BE2C (cell line): Measurements from ENCODE around the gene SNX2.

Experiments used
- DNase-seq: peaks from one replicate; pipeline ENCODE4 v3.0.0-alpha.2; 2020
- H3K27me3 ChIP-seq: fragments of 250-450 bp; sonication (Bioruptor Pico); 2 replicates; pipeline ENCODE4 v1.5.1; 2020; ENCODE audit warnings: mild to moderate bottlenecking
- H3K36me3 ChIP-seq: fragments of 250-450 bp; sonication (Bioruptor Pico); 2 replicates; pipeline ENCODE4 v1.5.1; 2020; ENCODE audit warnings: mild to moderate bottlenecking
- H3K4me1 ChIP-seq: fragments of 250-450 bp; sonication (Bioruptor Pico); 2 replicates; pipeline ENCODE4 v1.5.1; 2020
- H3K4me3 ChIP-seq: 2 replicates; pipeline ENCODE4 v1.5.1; 2011; ENCODE audit warnings: low read depth, low read length
- H3K9me3 ChIP-seq: fragments of 250-450 bp; sonication (Bioruptor Pico); 2 replicates; pipeline ENCODE4 v1.5.1; 2020
- CTCF ChIP-seq: IDR thresholded peaks from 2 replicates; pipeline ENCODE4 v1.5.1; 2012; ENCODE audit warnings: mild to moderate bottlenecking, low read depth, low read length

SNX2 gene

GRCh38 chr5:122738088-122738487 lies 36.8 kb upstream of the SNX2 start:
- Histone ChIP-seq H3K4me3 (no peak overlapping the region), H3K9me3 (no peaks in the 10 kb centered on the region), H3K4me1 (no peaks in the 10 kb centered on the region), H3K36me3 (no peaks in the 10 kb centered on the region), H3K27me3 (no peaks in the 10 kb centered on the region)
- no peak for TF ChIP-seq CTCF
- no peak for DNase-seq

DNA sequence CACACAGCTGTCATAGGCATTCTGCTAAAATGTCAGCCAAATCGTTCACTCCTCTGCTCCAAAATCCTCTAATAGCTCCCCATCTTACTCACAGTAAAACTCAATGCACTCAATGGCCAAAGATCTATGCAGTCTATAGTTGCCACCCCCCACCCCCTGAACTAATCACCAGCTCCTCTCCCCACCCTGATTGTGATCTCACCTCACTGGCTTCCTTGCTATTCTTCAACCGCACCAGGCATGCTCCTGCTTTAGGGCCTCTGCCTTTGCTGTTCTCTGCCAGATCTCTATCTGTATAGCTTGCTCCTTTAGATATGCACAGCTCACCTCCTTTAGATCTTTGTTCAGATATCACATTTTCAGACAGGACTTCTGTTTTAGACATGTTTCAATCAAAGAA lies 33.2 kb upstream of the SNX2 start:
- DNase-seq, result no peak
- no peaks in the 10 kb centered on the region for H3K36me3 ChIP-seq

DNA sequence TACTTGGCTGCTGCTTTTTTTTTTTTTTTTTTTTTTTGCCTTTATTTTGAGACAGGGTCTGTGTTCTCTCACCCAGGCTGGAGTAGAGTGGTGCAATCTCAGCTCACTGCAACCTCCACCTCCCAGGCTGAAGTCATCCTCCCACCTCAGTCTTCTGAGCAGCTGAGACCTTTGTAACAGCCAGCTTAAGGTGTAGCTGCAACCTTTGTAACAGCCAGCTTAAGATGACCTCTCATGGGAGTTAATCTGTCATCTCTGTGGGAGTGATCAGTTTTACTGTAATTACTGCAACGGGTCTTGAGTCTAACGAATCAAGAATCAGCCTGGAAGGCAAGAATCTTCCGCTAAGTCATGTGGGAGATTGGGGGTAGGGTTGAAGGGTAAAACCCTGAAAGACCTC lies 31.6 kb upstream of the SNX2 start:
- TF ChIP-seq CTCF, result no peak
- Histone ChIP-seq H3K4me3 (no peak overlapping the region), H3K27me3 (0 out of 2 replicates have a peak, but pooled peaks cover 2% of the 10 kb centered on the region), H3K36me3 (no peaks in the 10 kb centered on the region), H3K4me1 (no peaks in the 10 kb centered on the region), H3K9me3 (no peaks in the 10 kb centered on the region)
- DNase-seq, result no peak

More for the DNA sequence above, 33.2 kb upstream of the SNX2 start:
- 0 out of 2 replicates have a peak, but pooled peaks cover 2% of the 10 kb centered on the region for H3K27me3 ChIP-seq
- TF ChIP-seq CTCF, result no peak
- no peak overlapping the region for H3K4me3 ChIP-seq
- H3K9me3 ChIP-seq, result no peaks in the 10 kb centered on the region
- no peaks in the 10 kb centered on the region for H3K4me1 ChIP-seq

DNA sequence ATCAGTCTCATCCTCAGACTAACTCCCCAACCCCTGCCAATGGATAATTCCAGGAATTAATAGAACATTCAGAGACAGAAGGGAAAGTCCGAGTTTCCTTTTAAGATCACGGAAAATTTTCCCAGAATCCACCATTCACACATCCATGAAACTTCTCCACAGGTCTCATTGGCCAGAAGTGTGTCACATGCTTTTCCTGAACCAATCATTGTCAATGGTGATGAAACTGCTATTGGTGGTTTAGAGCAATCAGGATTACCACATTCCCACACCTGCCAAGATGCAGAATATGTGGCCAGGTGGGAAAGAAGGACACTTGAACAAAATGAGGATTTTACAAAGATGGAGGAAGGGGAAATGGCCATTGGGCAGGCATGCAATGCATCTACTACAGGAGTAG lies 29.3 kb upstream of the SNX2 start:
- no peaks in the 10 kb centered on the region for H3K4me1 ChIP-seq
- DNase-seq, result no peak
- 0 out of 2 replicates have a peak, but pooled peaks cover 2% of the 10 kb centered on the region for H3K27me3 ChIP-seq
- H3K36me3 ChIP-seq, result no peaks in the 10 kb centered on the region
- H3K9me3 ChIP-seq, result no peaks in the 10 kb centered on the region
- TF ChIP-seq CTCF, result no peak
- H3K4me3 ChIP-seq, result peak overlapping the region; percentile 6; the same call in 1 of the 2 replicates

DNA sequence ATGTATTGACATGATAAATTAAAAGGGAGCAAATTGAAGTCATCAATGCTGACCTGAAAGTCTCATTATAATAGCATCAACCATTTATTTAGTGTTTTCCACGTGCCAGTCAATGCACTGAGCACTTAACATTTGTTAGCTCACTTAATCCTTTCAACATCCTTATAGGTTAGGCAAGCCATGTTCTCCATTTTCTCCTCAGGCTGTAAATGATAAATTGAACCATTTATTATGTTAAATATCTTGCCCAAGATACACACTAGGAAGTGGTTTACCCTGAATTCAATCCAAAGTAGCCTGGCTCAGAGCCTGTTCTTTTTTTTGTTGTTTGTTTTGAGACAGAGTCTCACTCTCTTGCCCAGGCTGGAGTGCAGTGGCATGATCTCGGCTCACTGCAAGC lies 25.0 kb upstream of the SNX2 start:
- H3K36me3 ChIP-seq, result no peaks in the 10 kb centered on the region

GRCh38 chr5:122751293-122751782 lies 23.5 kb upstream of the SNX2 start:
- Histone ChIP-seq H3K27me3 (no peaks in the 10 kb centered on the region), H3K4me3 (no peak overlapping the region), H3K36me3 (no peaks in the 10 kb centered on the region), H3K9me3 (no peaks in the 10 kb centered on the region), H3K4me1 (no peaks in the 10 kb centered on the region)
- DNase-seq, result no peak
- no peak for TF ChIP-seq CTCF

More for the DNA sequence above, 25.0 kb upstream of the SNX2 start:
- no peak for TF ChIP-seq CTCF
- no peak for DNase-seq
- Histone ChIP-seq H3K4me3 (no peak overlapping the region), H3K4me1 (no peaks in the 10 kb centered on the region), H3K27me3 (0 out of 2 replicates have a peak, but pooled peaks cover 2% of the 10 kb centered on the region), H3K9me3 (no peaks in the 10 kb centered on the region)
